Stimulated activated CD4-positive, alpha-beta T cell treated with anti-CD3 and anti-CD28 coated beads, Interleukin-15, amount 100 ng/mL, for 48 hours (primary cell): Measurements from ENCODE around the gene KCNK10.

ENCODE experiments used
- DNase-seq, 2 donors: peaks; one replicate each; pipeline ENCODE4 v3.0.0-alpha.2; 2020; ENCODE audit warnings: low read depth in 2 of 2

The KCNK10 gene

GRCh38 chr14:88185843-88186242, 137.2 kb downstream of the KCNK10 start:
- no peak for DNase-seq

GRCh38 chr14:88184956-88185355, 138.1 kb downstream of the KCNK10 start:
- DNase-seq = no peak

GRCh38 chr14:88181072-88181471, 142.0 kb downstream of the KCNK10 start:
- DNase-seq = no peak

DNA sequence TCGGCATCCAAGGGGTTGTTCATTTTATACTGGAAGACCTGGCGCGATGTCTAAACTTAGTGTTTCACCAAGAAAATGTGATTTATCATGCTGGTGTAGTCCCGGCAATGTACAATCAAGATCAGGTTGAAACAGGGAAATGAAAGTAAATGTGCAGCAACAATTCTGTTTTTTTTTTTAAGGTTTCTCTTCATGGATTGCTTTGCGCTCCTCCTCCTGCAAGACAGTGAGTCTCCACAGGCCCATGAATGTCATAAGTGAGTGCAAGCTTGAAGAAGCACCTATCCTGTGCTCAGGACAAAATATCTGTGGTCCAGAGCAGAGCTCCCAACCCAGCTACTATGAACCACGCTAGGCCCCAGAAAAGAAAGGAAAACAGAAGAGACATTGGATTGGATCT, 143.4 kb downstream of the KCNK10 start:
- no peak for DNase-seq

- DNase-seq = no peak
Measured at GRCh38 chr14:88170333-88170732, 152.7 kb downstream of the KCNK10 start.

DNA sequence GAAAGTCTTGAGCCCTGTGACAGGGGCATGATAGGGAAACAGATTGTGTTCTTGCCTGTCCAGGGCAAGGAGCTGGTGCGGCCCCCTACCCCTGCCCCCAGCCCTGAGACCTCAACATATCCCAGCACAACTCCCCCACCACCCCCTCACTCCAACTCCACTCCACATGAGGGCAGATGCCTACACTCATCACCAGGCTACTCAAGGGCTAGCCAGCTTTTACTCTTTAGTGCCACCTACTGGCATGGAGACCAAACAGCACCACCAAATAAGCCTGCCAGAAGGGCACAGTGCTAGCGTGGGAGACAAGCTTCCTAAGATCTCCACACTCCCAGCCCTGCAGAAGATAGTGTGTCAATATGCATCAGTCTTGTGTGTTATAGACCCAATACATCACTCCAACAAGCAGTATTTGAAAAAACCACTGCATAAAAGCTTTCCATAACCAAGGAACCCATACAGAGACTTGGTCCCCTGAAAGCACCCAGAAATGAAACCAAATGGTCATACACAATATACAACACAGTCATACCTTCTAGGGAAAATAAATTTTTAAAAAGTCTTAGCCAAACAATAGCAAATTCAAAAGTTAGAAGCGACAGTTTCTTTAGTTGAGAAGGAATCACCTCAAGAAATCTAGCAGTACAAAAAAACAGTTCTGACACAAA, 154.4 kb downstream of the KCNK10 start:
- peak; percentile 15 to 25 for DNase-seq

DNA sequence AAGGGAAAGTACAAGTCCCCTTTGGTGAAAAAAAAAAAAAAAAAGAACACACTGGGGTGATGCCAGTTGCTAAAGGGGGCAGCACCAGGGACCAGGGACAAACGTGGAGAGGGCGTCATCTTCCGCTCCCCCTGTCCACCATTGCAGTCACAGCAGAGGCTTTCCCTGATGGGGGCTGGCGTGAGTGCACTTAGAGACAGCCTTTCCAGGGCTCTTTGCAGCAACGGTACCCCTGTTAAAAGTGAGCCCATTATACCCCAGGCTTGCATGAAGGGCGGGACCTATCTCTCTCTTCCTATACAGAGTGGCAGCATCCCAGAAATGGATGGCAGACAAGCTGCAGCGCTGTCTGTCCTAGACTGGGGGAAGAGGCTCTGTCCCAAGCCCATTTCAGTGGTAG, 155.0 kb downstream of the KCNK10 start:
- DNase-seq = no peak

DNA sequence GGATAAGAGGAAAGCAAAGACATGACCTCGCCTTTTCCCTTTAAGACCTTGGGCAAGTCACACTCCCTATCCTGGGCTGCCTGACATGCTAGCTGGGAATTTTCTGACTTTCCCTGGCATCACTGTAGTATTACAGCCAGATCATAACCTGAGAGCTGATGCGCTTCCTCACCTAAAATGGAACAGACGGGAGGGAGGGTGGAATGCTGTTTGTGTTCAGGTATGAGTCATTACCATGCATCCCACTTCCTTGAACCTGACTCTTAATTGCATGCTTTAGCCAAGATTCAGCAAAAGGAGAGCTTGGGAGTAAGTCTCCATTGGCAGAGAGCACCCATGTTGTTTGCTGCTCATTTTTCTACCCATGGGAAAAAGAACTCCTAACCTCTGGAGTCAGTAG, 156.5 kb downstream of the KCNK10 start:
- DNase-seq = no peak

GRCh38 chr14:88164906-88165534, 158.0 kb downstream of the KCNK10 start:
- DNase-seq = no peak

GRCh38 chr14:88163731-88164255, 159.3 kb downstream of the KCNK10 start:
- no peak for DNase-seq

DNA sequence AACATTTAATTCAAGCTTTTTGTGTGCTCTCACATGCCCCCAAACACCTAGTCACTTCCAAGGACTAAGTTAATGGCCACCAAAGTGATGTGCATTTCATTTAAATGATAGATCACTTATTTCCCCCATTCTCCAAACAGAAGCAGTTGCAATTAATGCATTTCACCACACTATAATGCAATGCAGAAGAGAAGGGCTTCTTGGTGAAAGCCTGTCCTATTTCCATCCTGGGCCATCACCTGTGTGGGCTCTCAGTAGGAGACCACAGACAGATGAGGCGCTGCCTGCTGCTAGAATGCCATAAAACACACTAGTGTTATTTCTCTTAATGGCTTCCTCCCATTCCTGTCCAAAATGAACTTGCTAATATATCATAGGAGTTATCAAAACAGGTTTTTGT, 166.9 kb downstream of the KCNK10 start:
- no peak for DNase-seq

- DNase-seq = no peak
Measured at GRCh38 chr14:88154926-88155325, 168.1 kb downstream of the KCNK10 start.

DNA sequence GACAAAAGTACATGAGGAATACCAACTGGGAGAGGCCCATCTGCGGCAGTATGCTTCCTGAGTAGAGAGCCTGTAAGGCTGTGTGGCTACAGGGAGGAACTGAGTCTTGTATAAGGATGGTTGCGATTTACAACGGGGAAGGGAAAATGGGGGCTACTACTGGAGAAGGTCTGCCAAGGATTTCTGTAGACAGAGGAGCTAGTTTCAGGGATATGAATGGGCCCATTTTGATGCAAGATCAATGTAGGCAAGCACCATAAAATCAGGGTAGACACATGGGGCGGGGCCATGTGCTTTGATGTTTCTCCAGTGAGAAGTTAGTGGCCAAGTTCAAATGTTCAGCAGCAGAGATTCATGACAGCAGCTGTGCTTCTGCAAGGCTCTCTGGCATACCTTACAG, 168.7 kb downstream of the KCNK10 start:
- no peak for DNase-seq

GRCh38 chr14:88146881-88147649, 176.0 kb downstream of the KCNK10 start:
- DNase-seq = no peak

DNA sequence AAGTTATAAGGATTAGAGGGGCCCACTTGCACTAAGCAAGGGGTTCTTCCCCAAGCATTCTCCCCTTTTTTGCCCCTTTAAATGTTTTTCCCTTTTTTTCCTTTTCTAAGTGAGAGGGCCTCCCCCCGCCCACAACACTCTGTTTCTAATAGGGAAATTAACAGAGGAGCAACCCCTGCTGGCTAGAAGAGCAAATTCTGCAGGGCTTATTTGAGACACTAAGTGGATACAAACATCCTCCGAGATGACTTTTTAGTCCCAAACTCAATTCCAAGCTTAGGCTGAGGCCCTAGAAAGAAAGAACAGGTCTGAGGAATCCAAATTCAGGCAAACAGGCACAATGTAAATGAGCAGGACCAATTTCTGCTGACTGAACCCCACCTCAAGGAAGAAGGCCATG, 179.3 kb downstream of the KCNK10 start:
- DNase-seq = no peak

DNA sequence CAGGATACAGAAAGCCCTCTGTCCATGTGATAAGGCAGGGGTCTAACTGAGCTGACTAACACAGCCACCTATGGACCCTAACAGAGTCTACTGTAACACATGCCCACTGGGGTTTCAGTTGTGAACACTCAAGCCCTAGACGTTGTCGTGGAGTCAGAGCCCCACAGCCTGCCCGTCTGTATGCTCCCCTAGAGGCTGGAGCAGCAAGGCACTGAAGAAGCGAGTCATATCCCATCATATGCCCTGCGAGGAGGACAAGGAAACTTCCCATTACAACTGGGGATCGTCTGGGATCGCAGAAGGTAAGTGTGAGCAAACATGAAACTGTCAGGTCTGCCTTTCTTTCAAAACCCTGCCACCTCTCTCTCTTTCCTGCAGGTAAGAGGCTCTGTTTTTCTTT, 180.1 kb downstream of the KCNK10 start:
- no peak for DNase-seq

DNA sequence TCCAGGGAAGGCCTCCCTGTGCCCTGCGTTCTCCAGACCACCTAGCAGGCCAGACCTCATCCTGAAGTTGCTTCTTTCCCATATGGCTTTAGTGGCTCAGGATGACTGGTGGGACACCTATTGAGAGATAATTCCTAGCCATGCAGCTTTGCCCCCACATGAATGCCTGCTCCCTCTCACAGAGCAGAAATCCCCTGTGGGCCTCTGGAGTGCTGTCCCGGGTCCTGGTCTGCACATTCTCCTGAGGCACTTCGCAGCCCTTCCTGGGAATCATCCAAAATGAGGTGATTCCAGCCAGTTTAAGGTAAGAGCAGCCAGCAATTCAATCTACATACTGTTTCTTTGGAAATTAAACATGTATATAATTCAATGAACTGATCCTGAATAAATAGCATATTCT, 182.2 kb downstream of the KCNK10 start:
- no peak for DNase-seq

- no peak for DNase-seq
Measured at GRCh38 chr14:88137327-88137726, 185.7 kb downstream of the KCNK10 start.
